HTR-8/SVneo (cell line): Measurements from ENCODE around the gene ATP2A3.

Experiments used
- DNase-seq: peaks from one replicate; pipeline ENCODE4 v3.0.0; 2011; ENCODE audit warnings: low spot score, mixed read lengths; ENCODE audit not compliant: insufficient read length
- FAIRE-seq: peaks from 2 replicates; lab custom pipeline; 2011; peaks lifted over from hg19 to GRCh38; lab: Jason Lieb, UNC

The ATP2A3 gene

GRCh38 chr17:3895354-3895753, 68.9 kb downstream of the ATP2A3 start:
- no peak for DNase-seq
- FAIRE-seq = no peak

- FAIRE-seq (peak; percentile 74), DNase-seq (no peak)
These were observed 69.3 kb downstream of the ATP2A3 start for GRCh38 chr17:3894911-3895343.

GRCh38 chr17:3894188-3894587, 70.0 kb downstream of the ATP2A3 start:
- FAIRE-seq (no peak), DNase-seq (no peak)

- DNase-seq (no peak), FAIRE-seq (no peak)
These were observed 70.5 kb downstream of the ATP2A3 start for GRCh38 chr17:3893720-3894116.

- peak; percentile 85 for FAIRE-seq
These were observed 71.1 kb downstream of the ATP2A3 start, which contains the start of gene CAMKK1 for GRCh38 chr17:3893003-3893719. TSS of gene CAMKK1 (minus strand) at chr17:3893053. CDS start at chr17:3885687, 7,366 bp downstream.

GRCh38 chr17:3892095-3892998, 71.9 kb downstream of the ATP2A3 start:
- peak; percentile 97 for FAIRE-seq
- peak; percentile 67 for DNase-seq

More at GRCh38 chr17:3893003-3893719, 71.1 kb downstream of the ATP2A3 start, which contains the start of gene CAMKK1:
- DNase-seq = peak; percentile 96

GRCh38 chr17:3891626-3892094, 72.6 kb downstream of the ATP2A3 start:
- DNase-seq (no peak), FAIRE-seq (no peak)

- FAIRE-seq (no peak), DNase-seq (no peak)
These were observed 73.4 kb downstream of the ATP2A3 start for GRCh38 chr17:3890878-3891219.

- FAIRE-seq (peak; percentile 92), DNase-seq (peak; percentile 95)
These were observed 74.0 kb downstream of the ATP2A3 start for GRCh38 chr17:3890082-3890877.

- FAIRE-seq (no peak), DNase-seq (no peak)
These were observed 74.8 kb downstream of the ATP2A3 start for GRCh38 chr17:3889325-3890012.

GRCh38 chr17:3888343-3889171, 75.7 kb downstream of the ATP2A3 start:
- DNase-seq = peak; percentile 95
- FAIRE-seq = peak; percentile 99

- FAIRE-seq (no peak), DNase-seq (no peak)
These were observed 76.4 kb downstream of the ATP2A3 start for GRCh38 chr17:3887804-3888203.

- FAIRE-seq = no peak
- DNase-seq = no peak
These were observed 76.8 kb downstream of the ATP2A3 start for GRCh38 chr17:3887394-3887793.

GRCh38 chr17:3886776-3887175, 77.5 kb downstream of the ATP2A3 start:
- no peak for DNase-seq
- no peak for FAIRE-seq

GRCh38 chr17:3885970-3886369, 78.3 kb downstream of the ATP2A3 start:
- DNase-seq (no peak), FAIRE-seq (no peak)

- DNase-seq (no peak), FAIRE-seq (no peak)
These were observed 79.0 kb downstream of the ATP2A3 start for GRCh38 chr17:3885271-3885670.

- DNase-seq (no peak), FAIRE-seq (no peak)
These were observed 80.0 kb downstream of the ATP2A3 start for GRCh38 chr17:3884188-3884587.

GRCh38 chr17:3882276-3882675, 82.0 kb downstream of the ATP2A3 start:
- DNase-seq = no peak
- FAIRE-seq = no peak

GRCh38 chr17:3880983-3881382, 83.3 kb downstream of the ATP2A3 start:
- DNase-seq = no peak
- FAIRE-seq = no peak
